Measurements from ENCODE around the gene PLD1.

DNA sequence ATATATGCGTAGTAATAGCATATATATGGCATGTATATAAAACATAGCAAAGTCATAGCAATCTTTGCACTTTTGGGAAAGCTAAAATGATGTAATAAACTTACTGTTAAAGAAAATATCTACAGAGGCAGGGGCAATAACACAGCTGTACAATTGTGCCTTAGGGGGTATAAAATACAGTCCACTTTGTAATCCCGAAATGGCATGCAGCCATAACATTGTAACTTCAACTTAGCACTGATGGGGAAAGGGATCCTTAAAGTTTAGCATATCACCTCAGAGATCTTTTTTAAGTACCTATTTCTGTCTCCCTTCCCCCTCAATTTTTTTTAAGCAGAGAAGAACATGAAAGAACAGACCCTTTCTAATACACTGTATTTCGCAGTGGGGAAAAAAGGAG lies 40.8 kb downstream of the PLD1 start:
- TF ChIP-seq POLR2AphosphoS5 (IDR thresholded peaks at IDR 0.05) = no peak
- TF ChIP-seq, protein P1, sequence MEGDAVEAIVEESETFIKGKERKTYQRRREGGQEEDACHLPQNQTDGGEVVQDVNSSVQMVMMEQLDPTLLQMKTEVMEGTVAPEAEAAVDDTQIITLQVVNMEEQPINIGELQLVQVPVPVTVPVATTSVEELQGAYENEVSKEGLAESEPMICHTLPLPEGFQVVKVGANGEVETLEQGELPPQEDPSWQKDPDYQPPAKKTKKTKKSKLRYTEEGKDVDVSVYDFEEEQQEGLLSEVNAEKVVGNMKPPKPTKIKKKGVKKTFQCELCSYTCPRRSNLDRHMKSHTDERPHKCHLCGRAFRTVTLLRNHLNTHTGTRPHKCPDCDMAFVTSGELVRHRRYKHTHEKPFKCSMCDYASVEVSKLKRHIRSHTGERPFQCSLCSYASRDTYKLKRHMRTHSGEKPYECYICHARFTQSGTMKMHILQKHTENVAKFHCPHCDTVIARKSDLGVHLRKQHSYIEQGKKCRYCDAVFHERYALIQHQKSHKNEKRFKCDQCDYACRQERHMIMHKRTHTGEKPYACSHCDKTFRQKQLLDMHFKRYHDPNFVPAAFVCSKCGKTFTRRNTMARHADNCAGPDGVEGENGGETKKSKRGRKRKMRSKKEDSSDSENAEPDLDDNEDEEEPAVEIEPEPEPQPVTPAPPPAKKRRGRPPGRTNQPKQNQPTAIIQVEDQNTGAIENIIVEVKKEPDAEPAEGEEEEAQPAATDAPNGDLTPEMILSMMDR (IDR thresholded peaks at IDR 0.05) = no peak
- no peak for TF ChIP-seq EP300 (IDR thresholded peaks at IDR 0.05)
